Mucosa of rectum (tissue), 2 donors: ENCODE data around the gene HEY2.
"Not testable (repeated sequence)": the region's sequence is repeated elsewhere in the genome, so short reads cannot be mapped to it uniquely, and the experiment has no call there.

Experiments used
- H3K27ac ChIP-seq, 2 donors: one replicate each; pipeline ENCODE4 v1.7.0; 2013; ENCODE audit warnings: inconsistent platforms in 2 of 2, low read depth in 2 of 2, low read length in 2 of 2
- H3K27me3 ChIP-seq, 2 donors: one replicate each; pipeline ENCODE4 v1.7.0; 2013; ENCODE audit warnings: low read length in 2 of 2; ENCODE audit not compliant: control insufficient read depth in 2 of 2, insufficient read depth in 2 of 2
- H3K36me3 ChIP-seq, 2 donors: one replicate each; pipeline ENCODE4 v1.7.0; 2013; ENCODE audit warnings: low read length in 2 of 2; ENCODE audit not compliant: control insufficient read depth in 2 of 2, insufficient read depth in 2 of 2
- H3K4me1 ChIP-seq, 2 donors: one replicate each; pipeline ENCODE4 v1.7.0; 2013; ENCODE audit warnings: low read length in 2 of 2, mild to moderate bottlenecking in 1 of 2; ENCODE audit not compliant: control insufficient read depth in 2 of 2, insufficient read depth in 2 of 2
- H3K4me3 ChIP-seq, 2 donors: one replicate each; pipeline ENCODE4 v1.7.0; 2013; ENCODE audit warnings: low read length in 2 of 2
- H3K9ac ChIP-seq, 2 donors: one replicate each; pipeline ENCODE4 v1.7.0; 2013; ENCODE audit warnings: low read length in 2 of 2, low read depth in 1 of 2, mild to moderate bottlenecking in 1 of 2
- H3K9me3 ChIP-seq, 2 donors: one replicate each; pipeline ENCODE4 v1.7.0; 2013; ENCODE audit warnings: low read length in 2 of 2; ENCODE audit not compliant: control insufficient read depth in 2 of 2
- donor health status: healthy.
- donor health status: Normal muscosa, but diverticular disease.

HEY2 gene

GRCh38 chr6:125765944-125766343, 16.5 kb downstream of the HEY2 start:
- Histone ChIP-seq H3K4me3 (no peak overlapping the region), H3K9ac (no peak overlapping the region), H3K4me1 (no peaks in the 10 kb centered on the region), H3K9me3 (no peaks in the 10 kb centered on the region), H3K27ac (no peak overlapping the region), H3K36me3 (no peaks in the 10 kb centered on the region), H3K27me3 (peaks cover 9 to 20% of the 10 kb centered on the region in 2 donors)

- no peaks in the 10 kb centered on the region for H3K9me3 ChIP-seq
- peaks cover 9 to 18% of the 10 kb centered on the region in 2 donors for H3K27me3 ChIP-seq
- no peak overlapping the region for H3K27ac ChIP-seq
- no peaks in the 10 kb centered on the region for H3K36me3 ChIP-seq
- no peaks in the 10 kb centered on the region for H3K4me1 ChIP-seq
- no peak overlapping the region for H3K4me3 ChIP-seq
- H3K9ac ChIP-seq = no peak overlapping the region
Measured at GRCh38 chr6:125766641-125767040, 17.2 kb downstream of the HEY2 start.

- Histone ChIP-seq H3K27me3 (peaks cover 6 to 11% of the 10 kb centered on the region in 2 donors), H3K27ac (no peak overlapping the region), H3K9me3 (no peaks in the 10 kb centered on the region), H3K9ac (no peak overlapping the region), H3K36me3 (no peaks in the 10 kb centered on the region), H3K4me3 (no peak overlapping the region), H3K4me1 (no peaks in the 10 kb centered on the region)
Measured at GRCh38 chr6:125769147-125769783, 19.8 kb downstream of the HEY2 start.

GRCh38 chr6:125773387-125774341, 24.2 kb downstream of the HEY2 start:
- no peaks in the 10 kb centered on the region for H3K27me3 ChIP-seq
- H3K36me3 ChIP-seq = no peaks in the 10 kb centered on the region

GRCh38 chr6:125776107-125776826, 26.8 kb downstream of the HEY2 start:
- H3K27me3 ChIP-seq, H3K9me3 ChIP-seq, H3K4me3 ChIP-seq, H3K9ac ChIP-seq, H3K27ac ChIP-seq, H3K4me1 ChIP-seq, H3K36me3 ChIP-seq: not testable (repeated sequence)

More at GRCh38 chr6:125773387-125774341, 24.2 kb downstream of the HEY2 start:
- no peak overlapping the region for H3K9ac ChIP-seq
- H3K27ac ChIP-seq = no peak overlapping the region
- H3K9me3 ChIP-seq = no peaks in the 10 kb centered on the region
- H3K4me3 ChIP-seq = no peak overlapping the region
- no peaks in the 10 kb centered on the region for H3K4me1 ChIP-seq

- peaks cover 0 to 3% of the 10 kb centered on the region in 2 donors for H3K4me1 ChIP-seq
- no peaks in the 10 kb centered on the region for H3K36me3 ChIP-seq
- H3K9me3 ChIP-seq = no peaks in the 10 kb centered on the region
- H3K27me3 ChIP-seq = no peaks in the 10 kb centered on the region
- H3K9ac ChIP-seq = peak overlapping the region; percentile 79 to 83
- peak overlapping the region; percentile 87 to 95 for H3K4me3 ChIP-seq
- peak overlapping the region; percentile 93 to 94 for H3K27ac ChIP-seq
Measured at GRCh38 chr6:125779924-125780539, 30.6 kb downstream of the HEY2 start.

- Histone ChIP-seq H3K36me3 (no peaks in the 10 kb centered on the region), H3K4me3 (peak overlapping the region; percentile 87 to 95), H3K9ac (peak overlapping the region; percentile 79 to 83), H3K9me3 (no peaks in the 10 kb centered on the region), H3K27me3 (no peaks in the 10 kb centered on the region), H3K27ac (peak overlapping the region; percentile 93 to 94), H3K4me1 (peaks cover 0 to 3% of the 10 kb centered on the region in 2 donors)
Measured at GRCh38 chr6:125780540-125781313, 31.3 kb downstream of the HEY2 start.

- H3K27me3 ChIP-seq = no peaks in the 10 kb centered on the region
- peak overlapping the region; percentile 93 to 94 for H3K27ac ChIP-seq
- peak overlapping the region; percentile 87 to 95 for H3K4me3 ChIP-seq
- H3K36me3 ChIP-seq = no peaks in the 10 kb centered on the region
- H3K9me3 ChIP-seq = no peaks in the 10 kb centered on the region
- peak overlapping the region; percentile 79 to 83 for H3K9ac ChIP-seq
- peaks cover 0 to 3% of the 10 kb centered on the region in 2 donors for H3K4me1 ChIP-seq
Measured at GRCh38 chr6:125781314-125781868, 32.0 kb downstream of the HEY2 start.

- no peaks in the 10 kb centered on the region for H3K9me3 ChIP-seq
- no peaks in the 10 kb centered on the region for H3K36me3 ChIP-seq
- H3K27me3 ChIP-seq = no peaks in the 10 kb centered on the region
- no peak overlapping the region for H3K4me3 ChIP-seq
- H3K27ac ChIP-seq = no peak overlapping the region
- H3K9ac ChIP-seq = no peak overlapping the region
- peaks cover 0 to 5% of the 10 kb centered on the region in 2 donors for H3K4me1 ChIP-seq
Measured at GRCh38 chr6:125784365-125784764, 34.9 kb downstream of the HEY2 start.
